GM08714 (cell line): ENCODE data around the gene CFAP92.

Source experiments
- H3K4me3 ChIP-seq: fragments of 200-500 bp; sonication (Bioruptor generic); 2 replicates; pipeline ENCODE4 v1.5.1; 2014; ENCODE audit warnings: mild to moderate bottlenecking, low read length, inconsistent platforms
- ZNF274 ChIP-seq: IDR thresholded peaks from 2 replicates; pipeline ENCODE4 v1.6.1; 2012; ENCODE audit warnings: mild to moderate bottlenecking, low read depth, low read length

The CFAP92 gene

DNA sequence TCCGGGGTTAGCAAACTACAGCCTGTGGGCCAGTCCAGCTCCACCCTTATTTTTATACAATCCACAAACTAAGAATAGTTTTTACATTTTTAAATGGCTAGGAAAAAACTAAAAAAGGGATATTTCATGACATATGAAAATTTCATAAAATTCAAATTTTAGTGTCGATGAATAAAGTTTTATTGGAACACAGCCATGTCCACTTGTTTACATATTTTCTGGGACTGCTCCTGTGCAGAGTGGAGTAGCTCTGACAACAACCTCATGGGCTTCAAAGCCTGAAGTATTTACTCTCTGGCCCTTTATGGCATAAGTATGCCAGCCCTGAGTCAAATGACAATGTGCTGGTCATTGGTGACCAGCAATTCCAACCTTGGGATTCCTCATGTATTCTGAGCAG, 24.4 kb upstream of the CFAP92 start:
- TF ChIP-seq ZNF274: no peak
- no peak overlapping the region for H3K4me3 ChIP-seq

DNA sequence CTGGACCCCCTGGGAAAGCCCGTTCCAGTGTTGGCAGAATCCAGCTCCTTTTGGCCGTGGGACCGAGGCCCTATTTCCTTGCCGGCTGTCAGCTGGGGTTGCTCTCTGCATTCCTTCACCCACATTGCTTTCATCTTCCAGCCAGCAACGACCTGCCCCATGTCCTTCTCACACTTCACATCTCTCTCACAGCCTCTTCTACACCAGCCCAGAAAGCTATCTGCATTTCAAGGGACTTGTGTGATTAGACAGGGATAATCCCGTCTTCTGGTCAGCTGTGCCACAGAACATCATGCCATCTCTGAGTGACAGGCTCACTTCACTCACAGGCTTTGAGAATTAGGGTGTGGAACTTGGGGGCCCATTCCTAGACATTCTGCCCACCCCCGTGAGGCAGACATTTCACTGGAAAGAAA, 23.6 kb upstream of the CFAP92 start:
- no peak for TF ChIP-seq ZNF274

GRCh38 chr3:129016720-129017483, 23.0 kb upstream of the CFAP92 start:
- TF ChIP-seq ZNF274: no peak
- H3K4me3 ChIP-seq: no peak overlapping the region

More for the DNA sequence above, 23.6 kb upstream of the CFAP92 start:
- no peak overlapping the region for H3K4me3 ChIP-seq

- no peak for TF ChIP-seq ZNF274
- no peak overlapping the region for H3K4me3 ChIP-seq
Measured at GRCh38 chr3:129016356-129016719, 22.5 kb upstream of the CFAP92 start.

- H3K4me3 ChIP-seq: no peak overlapping the region
- no peak for TF ChIP-seq ZNF274
Measured at GRCh38 chr3:129015388-129016105, 21.7 kb upstream of the CFAP92 start.

DNA sequence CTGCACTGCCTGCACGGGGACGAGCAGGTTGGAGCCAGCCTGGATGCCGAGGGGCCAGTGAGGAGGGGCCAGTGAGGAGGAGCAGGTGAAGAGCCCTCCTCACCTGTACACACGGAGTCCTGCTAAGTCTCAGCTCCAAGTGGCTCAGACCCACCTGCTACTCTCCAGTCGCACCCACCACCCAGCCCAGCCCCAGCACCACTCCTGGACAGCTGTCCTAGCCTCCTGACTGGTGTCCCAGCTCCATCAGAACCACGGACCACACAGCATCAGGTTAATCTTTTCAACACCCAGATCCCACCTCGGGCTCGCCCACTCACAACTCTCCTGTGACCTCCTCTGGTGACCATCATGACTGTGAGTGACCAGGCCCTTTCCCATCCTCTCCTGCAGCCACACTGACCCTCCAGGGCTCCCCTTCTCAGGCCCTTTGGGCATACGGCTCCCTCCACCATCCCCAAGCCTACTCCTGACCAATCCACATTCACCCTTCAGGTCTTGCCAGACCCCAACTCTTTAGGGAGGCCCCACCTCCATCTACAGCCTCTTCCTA, 21.0 kb upstream of the CFAP92 start:
- no peak for TF ChIP-seq ZNF274
- H3K4me3 ChIP-seq: no peak overlapping the region

GRCh38 chr3:129014148-129014547, 20.3 kb upstream of the CFAP92 start:
- H3K4me3 ChIP-seq: no peak overlapping the region
- no peak for TF ChIP-seq ZNF274

GRCh38 chr3:129013491-129013891, 19.6 kb upstream of the CFAP92 start:
- H3K4me3 ChIP-seq: no peak overlapping the region
- TF ChIP-seq ZNF274: no peak

DNA sequence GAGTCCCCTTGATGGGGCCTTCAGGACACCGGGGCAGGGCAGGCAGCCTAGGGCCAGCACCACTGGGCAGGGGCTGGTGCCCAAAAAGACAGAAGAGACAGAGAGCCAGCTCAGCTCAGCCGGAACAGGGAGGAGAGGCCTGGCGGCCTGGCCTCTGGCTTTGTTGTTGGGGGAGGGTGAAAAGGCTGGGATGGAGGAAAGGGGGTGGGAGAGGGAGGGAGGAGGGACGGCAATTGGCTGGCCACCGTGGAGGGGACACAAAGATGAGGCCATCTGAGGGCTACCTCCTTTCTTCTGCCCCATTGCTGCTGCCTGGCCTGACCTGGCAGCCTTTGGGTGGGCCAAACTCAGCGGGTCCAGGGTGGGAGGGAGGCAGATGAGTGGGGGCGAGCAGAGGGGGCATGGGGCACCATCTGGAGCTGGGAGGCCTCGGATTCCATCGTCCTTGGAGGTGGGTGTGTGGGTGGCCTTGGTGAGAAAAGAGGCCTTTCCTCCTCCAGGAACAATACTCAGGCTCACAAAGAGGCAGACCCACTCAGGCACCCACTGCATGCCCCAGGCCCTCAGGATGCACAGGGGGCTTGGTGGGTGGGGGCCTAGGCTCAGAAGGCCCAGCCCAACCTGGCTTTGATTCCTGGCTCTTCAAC, 16.6 kb upstream of the CFAP92 start:
- no peak for TF ChIP-seq ZNF274
- H3K4me3 ChIP-seq: no peak overlapping the region

DNA sequence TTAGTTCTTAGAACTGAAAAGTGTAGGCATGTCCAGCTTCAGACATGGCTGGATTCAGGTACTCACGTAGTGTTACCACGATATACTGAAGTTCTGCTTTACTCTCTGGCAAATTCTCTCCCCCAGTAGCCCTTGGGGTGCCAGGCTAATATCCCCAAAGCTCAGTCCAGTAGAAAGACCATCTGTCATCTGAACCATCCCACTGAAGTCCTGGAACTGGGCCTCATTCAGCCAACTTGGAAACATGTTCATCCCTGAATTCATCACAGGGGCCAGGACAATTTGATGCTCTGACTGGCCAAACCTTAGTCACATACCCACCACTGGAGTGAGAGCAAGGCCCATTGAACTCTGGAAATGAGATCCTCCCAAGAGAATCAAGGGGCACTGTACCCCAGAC, 15.4 kb upstream of the CFAP92 start:
- TF ChIP-seq ZNF274: no peak
- no peak overlapping the region for H3K4me3 ChIP-seq

DNA sequence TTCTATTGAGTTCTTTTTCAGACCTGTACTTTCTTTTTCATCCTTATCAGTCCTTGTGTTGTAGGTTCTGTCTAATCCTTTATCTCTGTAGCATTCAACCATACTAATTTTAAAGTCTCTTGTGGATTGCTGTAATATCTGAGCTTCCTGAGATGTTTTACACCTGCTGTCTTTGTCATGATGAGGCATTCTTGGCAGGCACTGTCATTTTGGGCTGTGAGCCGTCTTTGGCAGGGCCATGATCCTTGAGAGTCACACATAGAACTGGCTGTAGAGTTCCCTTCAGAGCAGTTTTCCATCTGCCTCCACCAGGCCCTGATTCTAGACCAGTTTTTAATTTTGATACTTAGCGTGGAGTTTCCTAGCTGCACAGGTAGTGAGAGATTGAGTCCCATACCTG, 13.9 kb upstream of the CFAP92 start:
- TF ChIP-seq ZNF274: no peak
- H3K4me3 ChIP-seq: no peak overlapping the region

GRCh38 chr3:129006864-129007263, 13.0 kb upstream of the CFAP92 start:
- no peak overlapping the region for H3K4me3 ChIP-seq
- TF ChIP-seq ZNF274: no peak

DNA sequence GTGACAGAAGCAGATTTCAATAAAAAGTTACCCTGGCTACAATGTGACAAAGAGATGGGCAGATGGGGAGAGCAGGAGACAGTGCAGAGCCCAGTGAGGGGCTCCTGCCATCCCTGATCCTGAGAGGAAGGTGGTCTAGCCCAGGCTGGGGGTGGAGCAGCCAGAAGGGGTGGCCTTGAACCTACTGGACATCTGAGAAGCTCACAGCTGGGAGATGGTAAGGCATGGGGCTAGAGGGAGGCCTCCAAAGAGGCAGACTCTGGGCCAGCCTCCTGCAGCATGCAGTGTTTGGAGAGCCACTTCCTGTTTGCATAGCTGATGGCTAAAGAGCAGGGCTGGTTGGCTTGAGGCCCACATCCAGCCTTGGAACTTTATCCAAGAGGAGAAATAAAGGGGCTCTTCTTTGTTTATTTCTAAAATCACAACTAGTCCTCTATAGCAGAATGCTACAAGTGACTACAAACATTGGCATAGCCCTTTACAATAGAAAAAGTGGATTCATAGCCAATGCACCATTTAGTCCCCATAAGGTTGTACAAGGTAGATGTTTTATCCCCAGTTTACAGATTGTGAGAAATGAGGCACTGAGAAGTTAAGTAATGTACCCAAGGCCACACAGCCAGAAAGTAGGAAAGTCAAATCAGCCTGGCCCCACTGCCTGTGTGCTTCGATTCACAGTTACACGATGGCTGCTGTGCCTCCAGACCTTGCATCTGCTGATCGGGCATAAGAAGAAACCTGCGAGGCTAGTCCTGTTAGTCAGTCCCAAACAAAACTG, 11.8 kb upstream of the CFAP92 start:
- no peak overlapping the region for H3K4me3 ChIP-seq
- no peak for TF ChIP-seq ZNF274
